Measurements from ENCODE around the gene SEC22C.

DNA sequence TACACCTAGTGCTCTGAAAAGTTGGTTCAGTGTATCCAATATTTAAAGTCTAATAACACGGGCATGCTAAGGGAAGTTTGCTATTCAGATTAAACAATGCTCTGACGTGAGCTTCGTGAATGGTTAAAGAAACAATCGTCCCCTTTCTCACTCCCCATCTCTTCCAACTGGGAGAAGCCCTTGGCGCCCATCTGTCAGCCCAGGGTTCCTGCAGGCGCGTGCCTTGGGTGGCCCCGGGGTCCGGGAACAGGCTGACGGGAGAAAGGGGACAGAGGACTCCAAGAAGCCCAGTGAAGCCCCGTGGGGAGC, 413 bp downstream of the SEC22C start:
- TF ChIP-seq, protein P1, sequence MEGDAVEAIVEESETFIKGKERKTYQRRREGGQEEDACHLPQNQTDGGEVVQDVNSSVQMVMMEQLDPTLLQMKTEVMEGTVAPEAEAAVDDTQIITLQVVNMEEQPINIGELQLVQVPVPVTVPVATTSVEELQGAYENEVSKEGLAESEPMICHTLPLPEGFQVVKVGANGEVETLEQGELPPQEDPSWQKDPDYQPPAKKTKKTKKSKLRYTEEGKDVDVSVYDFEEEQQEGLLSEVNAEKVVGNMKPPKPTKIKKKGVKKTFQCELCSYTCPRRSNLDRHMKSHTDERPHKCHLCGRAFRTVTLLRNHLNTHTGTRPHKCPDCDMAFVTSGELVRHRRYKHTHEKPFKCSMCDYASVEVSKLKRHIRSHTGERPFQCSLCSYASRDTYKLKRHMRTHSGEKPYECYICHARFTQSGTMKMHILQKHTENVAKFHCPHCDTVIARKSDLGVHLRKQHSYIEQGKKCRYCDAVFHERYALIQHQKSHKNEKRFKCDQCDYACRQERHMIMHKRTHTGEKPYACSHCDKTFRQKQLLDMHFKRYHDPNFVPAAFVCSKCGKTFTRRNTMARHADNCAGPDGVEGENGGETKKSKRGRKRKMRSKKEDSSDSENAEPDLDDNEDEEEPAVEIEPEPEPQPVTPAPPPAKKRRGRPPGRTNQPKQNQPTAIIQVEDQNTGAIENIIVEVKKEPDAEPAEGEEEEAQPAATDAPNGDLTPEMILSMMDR (IDR thresholded peaks at IDR 0.05; ENCODE audit: insufficient read depth, low read length, poor library complexity, severe bottlenecking): no peak
- no peak for TF ChIP-seq EZH2phosphoT487 (conservative IDR thresholded peaks at IDR 0.05; ENCODE audit: low read length)
